HuH-7 (cell line): Measurements from ENCODE around the gene DZANK1.
"Not testable (repeated sequence)": the region's sequence is repeated elsewhere in the genome, so short reads cannot be mapped to it uniquely, and the experiment has no call there.

ENCODE experiments used
- DNase-seq: peaks from one replicate; pipeline ENCODE4 v3.0.0; 2011; ENCODE audit warnings: low spot score

The DZANK1 gene

DNA sequence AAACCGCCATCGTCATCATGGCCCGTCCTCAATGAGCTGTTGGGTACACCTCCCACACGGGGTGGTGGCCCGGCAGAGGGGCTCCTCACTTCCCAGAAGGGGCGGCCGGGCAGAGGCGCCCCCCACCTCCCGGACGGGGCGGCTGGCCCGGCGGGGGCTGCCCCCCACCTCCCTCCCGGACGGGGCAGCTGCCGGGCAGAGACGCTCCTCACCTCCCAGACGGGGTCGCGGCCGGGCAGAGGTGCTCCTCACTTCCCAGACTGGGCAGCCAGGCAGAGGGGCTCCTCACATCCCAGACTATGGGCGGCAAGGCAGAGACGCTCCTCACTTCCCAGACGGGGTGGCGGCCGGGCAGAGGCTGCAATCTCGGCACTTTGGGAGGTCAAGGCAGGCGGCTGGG lies 91.3 kb downstream of the DZANK1 start:
- DNase-seq, result not testable (repeated sequence)

DNA sequence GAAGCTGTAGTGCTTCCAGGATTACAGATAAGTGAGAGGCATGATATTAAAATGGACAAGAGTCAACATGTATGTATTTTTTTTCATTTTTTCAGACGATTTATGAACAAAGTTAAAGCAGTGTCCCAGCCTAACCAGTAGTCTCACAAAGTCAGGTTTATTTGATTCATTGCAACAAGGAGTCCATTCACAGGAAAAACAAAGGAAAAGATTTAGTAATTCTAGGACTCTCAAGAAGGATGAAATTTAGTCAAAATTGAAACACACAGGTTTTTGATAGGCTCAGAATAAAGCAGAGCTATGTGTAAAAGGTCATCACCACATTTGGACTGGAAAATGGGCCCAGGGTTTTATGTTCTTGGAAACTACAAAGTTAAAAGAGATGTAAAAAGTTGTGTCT lies 94.5 kb downstream of the DZANK1 start:
- DNase-seq, result no peak

DNA sequence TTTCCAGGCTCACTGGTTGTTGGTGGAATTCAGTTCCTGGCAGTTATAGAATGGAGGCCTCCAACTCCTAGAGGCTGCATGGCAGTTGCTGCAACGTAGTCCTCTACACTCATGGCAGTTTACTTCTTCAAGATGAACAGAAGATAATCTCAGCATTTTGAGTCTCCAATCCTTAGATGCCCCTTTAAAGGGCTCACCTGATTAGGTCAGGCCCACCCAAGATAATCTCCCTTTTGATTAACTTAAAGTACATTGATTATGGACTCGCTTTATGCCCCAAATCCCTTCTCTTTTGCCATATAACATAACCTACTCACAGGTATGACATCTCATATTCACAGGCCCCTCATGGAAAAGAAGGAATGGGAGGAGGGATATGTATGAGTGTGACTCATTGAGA lies 102.1 kb downstream of the DZANK1 start:
- no peak for DNase-seq

DNA sequence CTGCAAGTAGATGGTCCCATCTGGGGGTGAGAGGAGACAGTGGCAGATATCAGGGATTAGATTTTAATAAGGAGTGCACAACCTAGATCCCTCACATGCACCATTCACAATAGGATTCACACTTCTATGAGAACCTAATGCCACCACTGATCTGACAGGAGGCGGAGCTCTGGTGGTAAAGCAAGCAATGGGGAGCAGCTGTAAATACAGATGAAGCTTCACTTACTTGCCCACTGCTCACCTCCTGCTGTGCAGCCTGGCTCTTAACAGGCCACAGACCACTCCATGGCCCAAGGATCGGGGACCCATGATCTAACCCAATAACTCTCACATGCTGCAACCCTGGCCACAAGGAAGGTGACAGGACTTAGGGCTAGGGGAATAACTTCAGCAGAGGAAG lies 103.1 kb downstream of the DZANK1 start:
- DNase-seq, result no peak

DNA sequence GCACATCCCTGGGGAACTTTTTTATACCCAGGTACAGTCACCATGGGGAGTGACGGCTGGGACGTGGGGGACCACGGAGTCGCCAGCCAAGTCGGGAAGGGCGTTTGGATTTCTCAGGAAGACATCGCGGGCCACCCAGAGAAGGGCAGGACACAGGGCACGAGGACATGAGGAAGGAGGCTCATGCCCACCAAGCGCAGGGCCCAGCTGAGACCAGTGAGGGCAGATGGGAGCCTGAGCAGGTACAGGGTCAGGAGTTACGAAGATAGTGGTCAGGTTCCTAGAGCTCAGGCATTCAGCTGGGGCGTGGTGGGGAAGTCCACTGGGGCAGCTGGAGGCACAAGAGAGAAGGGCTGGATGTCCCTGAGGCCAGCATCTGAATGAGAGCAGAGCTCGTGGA lies 103.9 kb downstream of the DZANK1 start:
- no peak for DNase-seq

DNA sequence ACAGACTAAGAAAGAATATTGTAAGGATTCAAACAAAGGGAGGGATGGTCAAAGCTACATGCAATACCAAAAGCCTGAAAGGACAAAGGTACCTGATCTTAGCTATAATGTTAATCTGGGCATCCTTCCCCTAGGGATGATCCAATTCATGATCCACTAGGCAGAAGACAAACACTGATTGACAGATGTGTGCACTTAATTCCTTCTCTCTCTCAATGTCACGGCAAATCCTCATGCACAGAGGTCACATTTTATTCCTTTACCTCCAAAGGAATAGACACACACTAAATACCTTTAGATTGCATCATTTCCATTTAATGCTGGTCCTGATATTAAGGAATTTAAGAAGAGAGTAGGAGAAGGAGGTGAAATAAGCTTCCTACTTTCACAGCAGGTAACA lies 105.2 kb downstream of the DZANK1 start:
- no peak for DNase-seq

DNA sequence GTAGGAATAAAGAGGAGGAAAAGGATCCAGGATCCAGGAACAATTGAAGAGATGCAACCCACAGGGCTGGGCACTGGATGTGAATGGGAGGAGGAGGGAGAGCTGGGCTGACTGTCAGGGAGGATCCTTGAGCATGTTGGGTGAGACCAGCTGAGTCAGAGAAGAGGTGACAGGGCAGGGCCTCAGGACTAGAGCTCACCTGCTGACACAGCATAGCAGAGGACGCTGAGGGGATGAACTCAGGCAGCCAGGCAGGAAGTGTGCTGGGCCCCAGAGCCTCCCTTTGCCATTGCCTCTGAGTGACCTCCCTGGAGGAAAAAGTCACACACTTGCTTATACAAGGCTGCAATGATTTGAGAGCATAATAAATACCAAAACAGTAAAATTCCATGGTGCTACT lies 106.2 kb downstream of the DZANK1 start:
- no peak for DNase-seq

DNA sequence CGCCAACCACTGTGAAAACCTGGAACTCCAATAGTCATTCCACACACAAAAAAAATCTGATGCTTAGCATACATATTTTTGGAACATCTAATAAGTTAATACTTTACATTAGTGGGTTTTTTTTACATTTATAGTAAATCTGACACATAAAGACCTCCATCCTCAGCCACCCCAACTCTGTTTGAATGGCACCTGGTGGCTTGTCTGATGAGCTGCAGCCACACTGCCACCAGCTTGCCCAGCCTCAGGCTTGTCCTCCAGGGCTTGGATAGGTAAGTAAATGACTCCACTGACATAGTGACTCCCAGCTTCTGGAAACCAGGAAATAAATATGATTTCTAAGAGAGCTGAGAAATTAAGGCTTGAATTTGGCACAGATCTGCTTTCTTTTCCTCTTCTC lies 107.0 kb downstream of the DZANK1 start:
- no peak for DNase-seq

DNA sequence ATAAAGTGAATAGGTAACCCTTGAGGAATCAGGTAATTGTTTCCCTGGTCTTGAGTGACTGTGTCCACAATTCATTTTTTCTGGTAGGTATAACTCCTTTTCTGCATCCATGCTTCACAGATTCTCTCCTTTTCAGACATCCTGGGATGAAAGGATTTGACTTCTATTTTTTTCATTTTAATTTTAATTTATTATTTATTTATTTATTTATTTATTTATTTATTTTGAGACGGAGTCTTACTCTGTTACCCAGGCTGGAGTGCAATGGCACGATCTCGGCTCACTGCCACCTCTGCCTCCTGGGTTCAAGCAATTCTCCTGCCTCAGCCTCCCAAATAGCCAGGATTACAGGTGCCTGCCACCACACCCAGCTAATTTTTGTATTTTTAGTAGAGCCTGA lies 117.1 kb downstream of the DZANK1 start:
- DNase-seq, result not testable (repeated sequence)
